KMS-11 (cell line): ENCODE results near the gene IFI27L2.

Experiments used
- H2AFZ ChIP-seq: fragments of 200-600 bp; sonication (generic); 2 replicates; pipeline ENCODE4 v1.6.1; 2016; ENCODE audit warnings: antibody characterized with exemption, mixed run types, low read depth
- H3K27ac ChIP-seq: fragments of 200-600 bp; sonication (generic); 2 replicates; pipeline ENCODE4 v1.6.1; 2016; ENCODE audit warnings: mild to moderate bottlenecking, mixed run types
- H3K27me3 ChIP-seq: fragments of 200-600 bp; sonication (generic); 2 replicates; pipeline ENCODE4 v1.6.1; 2017; ENCODE audit warnings: mild to moderate bottlenecking, low read depth, mixed run types, moderate library complexity; ENCODE audit not compliant: insufficient read depth
- H3K36me3 ChIP-seq: fragments of 200-600 bp; sonication (generic); 2 replicates; pipeline ENCODE4 v1.6.1; 2017; ENCODE audit warnings: mild to moderate bottlenecking, mixed run types; ENCODE audit not compliant: insufficient read depth
- H3K4me1 ChIP-seq: fragments of 200-600 bp; sonication (generic); 2 replicates; pipeline ENCODE4 v1.6.1; 2016; ENCODE audit warnings: mild to moderate bottlenecking, low read depth, mixed run types; ENCODE audit not compliant: poor library complexity, severe bottlenecking
- H3K4me2 ChIP-seq: fragments of 200-600 bp; sonication (generic); 2 replicates; pipeline ENCODE4 v1.7.0; 2016; ENCODE audit warnings: mild to moderate bottlenecking, mixed run types
- H3K4me3 ChIP-seq: fragments of 200-600 bp; sonication (generic); IDR thresholded peaks from 2 replicates; pipeline ENCODE4 v1.6.1; 2017; ENCODE audit warnings: low read depth, low read length, mixed read lengths; ENCODE audit not compliant: insufficient read depth
- H3K79me2 ChIP-seq: fragments of 200-600 bp; sonication (generic); 2 replicates; pipeline ENCODE4 v1.6.1; 2016; ENCODE audit warnings: low read depth, mixed run types; ENCODE audit not compliant: insufficient read depth
- H3K9ac ChIP-seq: fragments of 200-600 bp; sonication (generic); 2 replicates; pipeline ENCODE4 v1.6.1; 2016; ENCODE audit warnings: mild to moderate bottlenecking, mixed run types
- H4K20me1 ChIP-seq: fragments of 200-600 bp; sonication (generic); 2 replicates; pipeline ENCODE4 v1.6.1; 2016; ENCODE audit warnings: mild to moderate bottlenecking, mixed run types; ENCODE audit not compliant: insufficient read depth
- TF ChIP-seq, protein P1 (sequence below): fragments of 200-600 bp; sonication (generic); conservative IDR thresholded peaks from 2 replicates; pipeline ENCODE4 v1.6.1; 2017; ENCODE audit warnings: low read depth, mild to moderate bottlenecking, antibody characterized with exemption, low read length, moderate library complexity, mixed read lengths

Gene IFI27L2

DNA sequence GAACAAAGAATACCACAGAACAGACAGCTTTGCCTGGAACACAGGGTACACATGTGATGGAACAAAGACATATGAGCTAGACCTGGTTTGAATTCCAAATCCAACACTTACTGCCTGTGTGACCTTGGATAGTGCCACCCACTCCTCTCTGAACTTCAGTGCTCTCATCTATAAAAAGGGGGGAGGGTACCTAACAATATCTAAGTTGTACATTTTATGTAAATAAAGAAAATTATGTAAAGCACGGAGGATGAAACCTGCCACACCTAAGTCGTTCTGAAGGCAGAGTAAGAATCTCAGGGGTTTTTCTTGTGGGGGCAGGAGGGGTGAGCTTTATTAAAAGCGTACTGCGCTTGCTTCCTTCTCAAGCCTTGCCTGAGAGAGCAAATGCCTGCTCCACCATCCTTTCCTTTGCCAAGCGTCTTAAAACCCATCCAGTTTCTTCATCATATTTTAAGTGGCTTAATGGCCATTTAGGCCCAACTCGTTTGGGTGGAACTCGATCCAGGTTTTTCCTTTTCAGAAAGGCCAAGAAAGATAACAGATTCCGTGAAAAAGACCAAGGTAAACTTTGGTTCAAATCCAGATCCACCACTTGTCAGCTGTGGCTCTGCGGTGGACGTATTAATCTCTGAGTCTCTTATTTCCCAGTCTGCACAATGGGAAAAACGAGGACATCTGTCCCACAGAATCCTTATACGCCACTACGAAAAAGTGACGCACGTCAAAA is 49.3 kb downstream of the IFI27L2 start:
- H4K20me1 ChIP-seq, result no peaks in the 10 kb centered on the region; the same call in 1 of the 2 replicates

GRCh38 chr14:94077823-94078222 is 51.6 kb downstream of the IFI27L2 start:
- TF ChIP-seq, protein P1, sequence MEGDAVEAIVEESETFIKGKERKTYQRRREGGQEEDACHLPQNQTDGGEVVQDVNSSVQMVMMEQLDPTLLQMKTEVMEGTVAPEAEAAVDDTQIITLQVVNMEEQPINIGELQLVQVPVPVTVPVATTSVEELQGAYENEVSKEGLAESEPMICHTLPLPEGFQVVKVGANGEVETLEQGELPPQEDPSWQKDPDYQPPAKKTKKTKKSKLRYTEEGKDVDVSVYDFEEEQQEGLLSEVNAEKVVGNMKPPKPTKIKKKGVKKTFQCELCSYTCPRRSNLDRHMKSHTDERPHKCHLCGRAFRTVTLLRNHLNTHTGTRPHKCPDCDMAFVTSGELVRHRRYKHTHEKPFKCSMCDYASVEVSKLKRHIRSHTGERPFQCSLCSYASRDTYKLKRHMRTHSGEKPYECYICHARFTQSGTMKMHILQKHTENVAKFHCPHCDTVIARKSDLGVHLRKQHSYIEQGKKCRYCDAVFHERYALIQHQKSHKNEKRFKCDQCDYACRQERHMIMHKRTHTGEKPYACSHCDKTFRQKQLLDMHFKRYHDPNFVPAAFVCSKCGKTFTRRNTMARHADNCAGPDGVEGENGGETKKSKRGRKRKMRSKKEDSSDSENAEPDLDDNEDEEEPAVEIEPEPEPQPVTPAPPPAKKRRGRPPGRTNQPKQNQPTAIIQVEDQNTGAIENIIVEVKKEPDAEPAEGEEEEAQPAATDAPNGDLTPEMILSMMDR, result no peak
- Histone ChIP-seq H3K79me2 (peaks cover 85% of the 10 kb centered on the region), H3K4me1 (peaks cover 24% of the 10 kb centered on the region), H3K4me3 (no peak overlapping the region), H3K27ac (no peak overlapping the region), H3K9ac (no peak overlapping the region), H3K4me2 (peak overlapping the region; percentile 77), H3K36me3 (peaks cover 8% of the 10 kb centered on the region; the same call in 1 of the 2 replicates), H3K27me3 (no peaks in the 10 kb centered on the region), H2AFZ (no peak overlapping the region), H4K20me1 (no peaks in the 10 kb centered on the region; the same call in 1 of the 2 replicates)

More for the DNA sequence above, 49.3 kb downstream of the IFI27L2 start:
- Histone ChIP-seq H3K36me3 (peaks cover 8% of the 10 kb centered on the region; the same call in 1 of the 2 replicates), H2AFZ (peak overlapping the region; percentile 47), H3K4me3 (no peak overlapping the region), H3K4me1 (peaks cover 31% of the 10 kb centered on the region), H3K27me3 (no peaks in the 10 kb centered on the region), H3K4me2 (peak overlapping the region; percentile 77), H3K79me2 (peaks cover 69% of the 10 kb centered on the region), H3K27ac (peak overlapping the region; percentile 95), H3K9ac (peak overlapping the region; percentile 91)
- TF ChIP-seq, protein P1, result no peak
